GM18526 (cell line): ENCODE results near the gene NEDD4L.

ENCODE experiments used
- POLR2A ChIP-seq: IDR thresholded peaks from 3 replicates; pipeline ENCODE4 v1.6.1; 2011; ENCODE audit not compliant: insufficient read length; ENCODE audit errors: extremely low read depth

The NEDD4L gene

DNA sequence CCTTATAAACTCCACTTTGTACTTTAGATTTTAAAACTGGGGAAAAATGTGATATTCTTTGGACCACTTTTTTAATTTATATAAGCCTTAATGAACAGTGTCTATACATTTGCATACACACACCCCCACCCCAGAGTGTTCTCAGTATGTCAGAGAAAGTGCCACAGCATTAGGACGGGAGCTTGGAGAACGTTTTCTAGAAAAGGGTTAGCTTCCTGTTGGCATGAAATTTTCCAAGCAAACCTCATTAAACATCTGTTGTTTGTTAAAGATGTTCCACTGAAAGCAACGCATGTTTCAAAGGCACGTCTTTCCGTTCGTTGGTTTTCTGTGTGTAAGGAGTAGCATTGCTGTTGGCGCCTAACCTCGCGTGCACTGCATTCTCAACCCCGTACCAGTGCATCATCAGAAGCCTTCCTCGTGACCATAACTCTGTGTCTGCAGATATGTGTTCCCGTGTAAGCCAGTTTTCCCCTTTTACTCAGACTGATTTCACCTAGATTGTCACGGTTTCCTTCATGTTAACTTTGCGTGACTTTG is 356.4 kb downstream of the NEDD4L start:
- no peak for TF ChIP-seq POLR2A

DNA sequence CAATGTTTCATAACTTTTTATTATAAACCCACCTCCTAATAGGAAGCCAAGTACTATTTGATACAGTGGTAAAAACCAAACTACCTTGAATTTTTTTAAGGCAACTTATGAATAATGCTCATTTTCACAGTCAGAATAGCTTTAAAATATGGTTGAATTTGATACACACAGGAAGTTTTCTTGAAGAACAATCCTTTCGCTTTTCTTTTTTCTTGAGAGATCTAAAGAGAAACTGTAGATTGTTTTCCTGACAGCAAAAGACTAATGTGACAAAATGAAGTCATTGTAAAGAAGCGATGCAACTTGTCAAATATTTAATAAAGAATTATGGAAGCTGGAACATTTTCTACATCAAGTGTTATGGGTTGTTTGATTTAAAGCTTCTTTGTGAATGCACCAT is 357.2 kb downstream of the NEDD4L start:
- TF ChIP-seq POLR2A: no peak

DNA sequence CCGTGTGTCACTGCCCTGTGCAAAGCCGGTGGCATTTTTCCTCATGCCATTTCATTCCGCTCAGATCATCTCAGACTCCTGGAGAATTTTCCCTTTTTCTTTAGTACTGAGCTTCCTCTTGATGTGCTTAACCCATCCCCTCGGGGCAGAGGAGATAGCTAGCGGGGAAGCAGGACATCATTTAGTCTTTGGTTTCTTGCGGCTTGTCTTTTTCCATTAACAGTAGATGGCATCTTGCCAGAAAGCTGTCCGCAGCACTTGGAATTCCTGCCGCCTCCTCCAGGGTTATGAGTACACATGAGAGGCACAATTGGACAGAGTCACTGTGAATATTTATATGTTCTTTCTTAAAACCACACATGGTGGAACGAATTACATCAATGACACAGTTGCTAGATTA is 358.2 kb downstream of the NEDD4L start:
- no peak for TF ChIP-seq POLR2A

DNA sequence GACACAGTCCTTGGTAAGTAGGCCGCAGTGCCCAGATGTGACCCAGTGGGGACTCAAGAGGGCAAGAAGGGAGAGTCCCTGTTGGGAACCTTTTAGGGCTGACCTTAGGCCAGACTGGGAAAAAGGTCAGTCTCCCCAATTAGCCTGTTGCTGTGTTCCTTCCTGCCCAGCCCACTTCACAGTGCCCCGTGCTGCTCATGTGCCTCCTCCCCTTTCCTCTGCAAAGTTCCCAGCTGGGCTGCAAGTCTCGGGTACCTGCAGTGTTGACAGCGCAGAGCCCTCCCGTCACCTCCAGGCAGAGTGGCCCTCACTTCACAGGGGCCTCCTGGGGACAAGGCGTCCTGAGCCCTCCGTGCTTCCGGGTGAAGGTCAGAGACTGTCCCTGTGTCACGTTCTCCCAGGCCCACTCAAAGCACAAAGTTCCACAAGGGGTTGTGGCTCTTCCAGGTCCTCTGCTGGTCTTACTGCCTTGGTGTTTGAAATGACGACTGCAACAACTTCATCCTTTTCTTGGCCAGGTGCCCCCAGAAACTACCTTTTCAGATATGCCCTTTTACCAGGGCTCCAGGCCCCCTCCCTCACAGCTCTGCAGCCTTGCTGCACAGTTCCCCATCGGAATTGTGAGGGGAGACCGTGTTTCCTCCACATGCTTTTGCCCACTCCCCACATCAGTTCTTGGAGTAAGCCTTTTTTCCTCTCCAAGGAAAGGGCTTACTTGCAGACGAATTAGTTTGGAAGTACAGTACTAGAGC is 359.1 kb downstream of the NEDD4L start:
- no peak for TF ChIP-seq POLR2A

DNA sequence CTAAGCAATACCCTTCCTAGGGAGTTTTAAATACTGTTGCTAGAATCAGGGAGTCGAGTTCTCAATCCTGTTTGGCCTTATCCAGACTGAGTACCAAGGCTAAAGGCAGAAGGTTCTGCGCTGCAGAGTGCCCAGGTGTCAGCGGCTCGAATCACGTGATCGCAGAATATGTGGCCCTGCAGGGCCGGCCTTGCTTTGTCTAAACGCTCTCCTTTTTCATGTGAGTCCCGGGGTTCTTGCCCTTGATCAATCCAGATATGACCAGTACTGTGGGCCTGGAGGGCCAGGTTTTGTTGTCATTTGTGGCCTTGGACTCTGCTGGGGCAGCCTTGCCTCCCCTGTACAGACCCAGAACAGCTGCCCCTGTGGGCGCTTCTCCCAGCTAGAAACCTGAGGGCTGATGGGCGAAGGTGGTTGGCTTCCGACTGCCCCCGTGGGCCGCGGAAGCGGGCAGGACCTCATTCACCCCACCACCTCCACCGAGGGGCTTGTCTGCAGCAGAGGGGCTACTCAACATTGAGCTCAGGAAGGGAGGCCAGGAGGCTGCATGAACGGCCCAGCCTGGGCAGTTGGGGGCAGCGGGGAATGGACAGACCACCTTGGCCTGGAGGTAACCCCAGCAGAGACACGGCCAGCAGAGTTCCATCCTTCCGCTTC is 359.9 kb downstream of the NEDD4L start:
- TF ChIP-seq POLR2A: no peak

DNA sequence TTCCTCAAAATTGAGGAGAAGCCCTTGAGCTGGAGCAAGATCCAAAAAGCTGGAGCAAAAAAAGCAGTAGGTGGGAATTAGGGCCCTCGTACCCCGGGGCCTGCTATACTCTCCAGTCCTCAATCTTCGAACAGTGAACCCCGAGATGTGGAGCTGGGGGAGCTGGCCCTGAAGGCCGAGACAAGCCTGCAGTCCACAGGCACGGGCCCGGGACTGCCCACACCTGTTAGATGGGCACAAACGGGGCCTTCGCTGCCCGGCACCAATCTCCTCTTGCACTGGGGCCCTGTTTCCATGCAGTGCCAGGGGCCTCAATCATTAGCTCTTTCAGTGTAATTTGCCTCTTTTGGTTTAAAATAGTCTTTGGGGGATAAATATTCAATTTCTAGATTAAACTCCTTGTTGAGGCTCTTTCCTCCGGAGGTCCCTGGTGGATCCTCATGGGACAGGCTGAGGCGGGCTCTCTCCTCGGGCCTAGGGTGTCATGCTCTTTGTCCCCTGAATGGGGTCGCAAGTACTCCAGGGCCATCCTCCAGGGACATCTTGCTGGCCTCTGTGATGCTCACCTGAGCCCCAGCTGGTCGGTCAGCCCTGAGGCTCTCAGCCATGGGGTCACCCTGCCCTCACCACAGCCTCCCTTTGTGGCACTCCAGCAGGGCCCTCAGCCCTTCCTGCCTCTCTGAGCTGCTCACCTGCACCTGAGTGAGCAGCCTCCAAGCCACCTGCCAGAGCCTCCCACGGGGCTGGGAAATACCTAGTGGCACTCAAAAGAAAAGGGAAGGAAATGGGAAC is 361.3 kb downstream of the NEDD4L start:
- TF ChIP-seq POLR2A: no peak

DNA sequence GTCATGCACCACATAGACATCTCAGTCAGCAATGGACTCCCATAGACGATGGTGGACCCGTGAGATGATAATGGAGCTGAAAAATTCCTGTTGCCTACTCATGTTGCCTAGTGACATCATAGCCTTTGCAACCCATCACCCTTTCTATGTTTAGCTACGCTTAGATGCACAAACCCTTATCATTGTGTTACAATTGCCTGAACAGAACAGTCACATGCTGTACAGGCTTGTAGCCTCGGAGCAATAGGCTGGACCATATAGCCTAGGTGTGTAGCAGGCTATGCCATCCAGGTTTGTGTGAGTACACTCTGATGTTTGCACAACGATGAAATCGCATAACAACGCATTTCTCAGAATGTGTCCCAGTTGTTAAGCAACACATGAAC is 363.2 kb downstream of the NEDD4L start:
- no peak for TF ChIP-seq POLR2A

DNA sequence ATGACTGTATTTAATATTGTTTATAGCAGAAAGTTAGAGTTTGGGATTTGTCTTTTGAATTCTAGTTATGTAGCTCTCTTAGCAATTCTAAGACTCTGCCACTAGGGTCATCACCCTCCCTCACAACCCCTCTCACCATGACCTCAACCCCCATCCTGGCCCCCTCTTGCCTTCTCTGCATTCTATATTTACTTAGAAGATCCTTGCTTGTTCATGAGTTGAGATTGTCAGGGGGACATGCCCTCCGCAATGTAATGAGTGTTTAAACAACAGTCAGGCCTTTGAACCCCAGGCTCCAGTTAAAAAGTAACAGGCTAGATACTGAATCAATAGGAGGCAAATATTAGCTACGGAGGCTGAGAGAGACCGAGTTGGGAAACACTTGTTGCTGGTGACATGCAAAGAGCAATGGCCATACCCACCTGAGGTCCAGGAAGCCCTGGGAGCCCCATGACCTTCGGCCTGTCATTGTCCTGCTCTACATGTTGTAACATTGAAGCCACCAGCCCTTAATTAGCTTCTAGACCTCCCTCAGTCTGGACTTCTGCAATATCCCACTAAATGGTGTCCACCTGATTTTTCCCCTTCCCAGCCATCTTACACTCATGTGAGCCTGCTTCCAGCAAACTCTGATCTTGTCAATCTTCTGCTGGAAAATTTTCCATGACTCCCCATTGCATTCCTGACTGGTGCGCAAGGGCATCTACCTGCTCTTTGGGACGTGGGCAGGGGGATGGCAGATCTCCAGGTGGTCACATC is 363.8 kb downstream of the NEDD4L start:
- no peak for TF ChIP-seq POLR2A

DNA sequence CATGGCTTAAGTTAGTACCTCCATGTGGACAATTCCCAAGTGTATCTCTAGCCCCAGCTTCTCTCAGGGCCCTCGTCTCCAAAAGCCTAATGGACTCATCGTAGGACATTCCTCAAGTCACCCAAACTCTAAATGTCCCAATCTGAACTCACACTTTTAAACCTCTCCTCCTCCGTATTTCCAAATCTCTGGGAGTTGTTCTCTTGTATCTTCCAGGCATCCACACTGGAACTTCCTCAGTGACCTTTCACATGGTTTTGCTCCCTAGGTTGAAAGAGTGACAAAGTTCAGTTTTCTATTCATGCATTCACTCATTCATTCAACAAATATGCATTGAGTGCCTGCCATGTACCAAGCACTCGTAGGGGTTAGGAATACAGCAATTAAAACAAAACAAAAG is 364.6 kb downstream of the NEDD4L start:
- no peak for TF ChIP-seq POLR2A

DNA sequence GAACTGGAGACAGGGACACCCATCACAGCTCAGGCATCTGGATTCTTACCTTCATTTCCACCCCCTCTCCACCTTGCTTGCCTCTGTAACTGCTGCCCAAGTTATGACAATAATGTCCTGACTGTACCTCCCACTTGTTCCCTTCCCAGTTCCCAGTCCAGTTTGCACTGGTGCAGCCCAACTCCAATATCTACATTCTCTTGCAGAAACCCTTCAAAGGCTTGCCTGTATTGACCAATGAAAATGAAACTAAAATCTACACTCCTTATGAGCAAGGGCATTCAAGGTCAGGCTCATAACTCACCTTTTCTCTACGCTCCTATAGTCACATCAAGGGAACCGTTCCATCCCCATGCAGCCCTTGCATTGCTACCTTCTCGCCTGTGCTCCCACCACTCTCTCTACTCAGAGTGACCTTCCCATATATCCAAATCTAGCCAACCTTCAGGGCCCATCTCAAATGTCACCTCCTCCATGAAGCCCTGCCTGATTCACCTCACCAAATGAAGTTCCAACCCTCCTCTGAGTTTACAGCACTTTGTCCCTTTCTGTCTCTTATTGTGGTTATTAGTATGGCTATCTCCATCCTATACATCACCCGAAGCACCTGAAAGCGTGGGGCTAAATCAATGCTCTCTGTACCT is 365.9 kb downstream of the NEDD4L start:
- TF ChIP-seq POLR2A: no peak

DNA sequence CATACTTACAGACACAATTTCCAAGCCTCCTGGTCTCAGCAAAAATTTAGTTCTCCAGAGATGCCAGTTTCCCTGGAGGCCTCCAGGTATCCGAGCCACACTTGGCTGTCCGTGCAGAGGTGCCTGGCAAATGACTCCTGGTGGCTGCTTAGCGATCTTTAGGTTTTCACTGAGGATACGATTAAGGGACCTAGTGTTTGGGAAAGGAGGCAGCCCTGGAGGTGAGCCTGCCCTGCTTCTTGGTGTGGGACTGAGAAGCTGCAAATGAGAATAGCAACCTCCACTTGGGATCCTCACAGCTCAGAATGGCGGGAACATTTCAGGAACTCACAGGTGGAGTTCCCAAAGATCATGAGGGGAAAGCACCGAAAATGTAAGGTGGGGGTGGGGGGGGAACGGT is 367.3 kb downstream of the NEDD4L start:
- TF ChIP-seq POLR2A: no peak

DNA sequence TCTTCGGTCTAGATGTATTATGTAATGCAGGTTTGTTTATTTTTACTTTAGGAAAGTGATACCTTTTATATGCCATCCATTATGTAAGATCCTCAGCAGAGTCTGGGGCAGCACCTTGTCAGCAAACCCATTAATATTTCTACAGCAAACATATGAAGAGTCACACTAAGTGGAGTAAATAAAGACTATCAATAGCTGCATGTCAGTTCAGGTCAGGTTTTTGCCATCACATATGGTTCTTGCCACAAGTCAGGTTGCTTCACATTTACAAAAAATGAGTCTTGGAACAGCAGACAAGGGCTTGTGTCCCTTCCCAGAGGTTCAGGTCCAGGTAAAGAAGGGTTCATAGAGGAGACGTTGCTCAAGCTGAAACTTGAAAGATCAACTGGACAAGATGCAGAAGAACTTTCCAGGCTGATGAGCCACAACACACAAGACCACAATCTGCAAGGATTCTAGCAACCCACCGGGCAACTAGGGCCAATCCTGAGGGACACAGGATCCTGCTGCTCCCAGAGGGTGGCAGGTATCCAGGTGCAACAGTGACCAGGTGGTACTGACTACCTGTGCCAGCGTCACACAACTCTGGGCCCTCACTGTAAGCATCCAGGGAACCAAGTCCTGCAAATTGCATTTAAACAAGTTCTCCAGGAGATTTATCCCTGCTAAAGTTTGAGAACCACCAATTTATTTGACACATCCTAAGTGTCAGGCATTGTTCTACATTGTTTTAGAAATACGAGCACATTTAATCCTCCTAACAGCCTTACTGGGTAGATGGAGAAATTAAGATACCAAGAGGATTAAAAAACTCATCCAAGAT is 369.0 kb downstream of the NEDD4L start:
- no peak for TF ChIP-seq POLR2A

DNA sequence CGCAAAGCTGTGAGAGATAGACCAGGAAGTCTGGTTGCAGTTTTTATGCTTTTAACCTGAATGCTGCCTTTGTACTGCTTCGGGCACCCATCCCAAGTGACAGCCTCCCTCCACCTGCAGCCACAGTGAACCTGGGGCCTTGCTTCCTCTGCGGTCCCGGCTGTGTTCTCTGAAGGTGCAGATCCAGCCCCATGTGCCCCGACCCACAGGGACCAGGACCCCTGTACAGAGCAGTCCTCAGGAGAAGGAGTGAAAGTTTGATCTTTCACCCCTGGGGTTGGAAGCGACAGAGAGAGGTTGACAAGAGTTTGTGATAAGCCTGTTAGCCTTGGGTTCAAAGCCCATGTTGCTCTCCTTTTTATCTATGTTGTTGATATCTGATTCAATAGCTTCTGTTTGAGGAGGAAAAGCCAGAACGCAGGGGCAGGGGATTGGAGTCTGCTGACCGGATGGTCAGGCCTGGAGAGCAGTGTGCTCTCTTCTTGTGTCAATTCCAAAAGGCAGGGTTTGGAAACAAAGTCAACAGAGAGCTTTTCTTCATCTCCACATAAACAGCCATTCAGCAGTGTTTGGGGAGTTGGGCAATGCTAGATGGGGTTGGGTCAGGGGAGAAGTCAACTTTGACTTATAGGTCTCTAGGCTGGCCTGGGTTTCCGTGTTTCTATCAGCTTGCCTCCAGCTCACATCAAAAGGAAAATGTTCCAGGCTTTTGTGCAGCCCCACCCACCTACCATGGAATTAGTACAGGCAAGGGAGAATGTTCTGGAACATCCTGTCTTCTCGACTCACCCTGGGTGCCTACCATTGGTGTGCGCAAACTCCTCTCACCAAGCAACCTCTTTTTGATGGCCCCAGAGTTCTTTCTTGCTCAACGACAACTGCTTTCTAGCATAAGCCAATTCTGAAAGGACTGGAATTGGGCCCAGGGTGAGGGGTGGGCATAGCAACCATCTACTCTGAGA is 369.9 kb downstream of the NEDD4L start:
- TF ChIP-seq POLR2A: no peak
